ENCODE results near the gene HIBADH. TPM values are rescaled to one million over a fixed set of nuclear protein-coding genes. Genes with fewer than 3 reads are reported as not detected.
"Not testable (repeated sequence)": the region's sequence is repeated elsewhere in the genome, so short reads cannot be mapped to it uniquely, and the experiment has no call there.

The HIBADH gene
- total RNA-seq, 1 donor from 2014 or later, result 15.7 TPM

DNA sequence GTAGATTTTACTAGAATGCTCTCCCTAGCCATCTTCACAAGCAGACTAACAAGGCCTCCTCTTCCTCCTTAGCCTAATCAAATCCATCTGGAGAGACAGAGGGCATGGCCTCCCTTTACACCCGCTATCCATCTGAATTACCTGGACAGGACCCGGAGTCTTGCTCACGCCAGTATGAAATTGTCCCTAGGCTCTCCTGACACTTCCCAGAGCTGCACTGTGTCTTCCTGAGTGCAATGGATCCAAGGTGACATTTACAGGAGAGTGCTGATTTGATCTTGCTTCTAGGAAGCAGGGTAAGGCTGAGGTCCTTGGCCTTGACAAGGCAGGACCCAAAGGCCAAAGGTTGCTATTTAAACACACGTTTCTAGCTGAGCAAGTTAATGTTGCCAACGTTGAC is 147.8 kb downstream of the HIBADH start:
- Mint-ChIP-seq H3K27me3 (ENCODE audit: low read depth) (no peaks in the 10 kb centered on the region), H3K9me3 (no peaks in the 10 kb centered on the region), H3K4me3 (no peak overlapping the region), H3K36me3 (ENCODE audit: low read depth) (peaks cover 3% of the 10 kb centered on the region), H3K4me1 (peaks cover 9% of the 10 kb centered on the region), H3K27ac (ENCODE audit: unreplicated experiment) (no peak overlapping the region)
- no peak for DNase-seq (ENCODE audit: low read depth, low spot score)
- TF ChIP-seq, protein P1, sequence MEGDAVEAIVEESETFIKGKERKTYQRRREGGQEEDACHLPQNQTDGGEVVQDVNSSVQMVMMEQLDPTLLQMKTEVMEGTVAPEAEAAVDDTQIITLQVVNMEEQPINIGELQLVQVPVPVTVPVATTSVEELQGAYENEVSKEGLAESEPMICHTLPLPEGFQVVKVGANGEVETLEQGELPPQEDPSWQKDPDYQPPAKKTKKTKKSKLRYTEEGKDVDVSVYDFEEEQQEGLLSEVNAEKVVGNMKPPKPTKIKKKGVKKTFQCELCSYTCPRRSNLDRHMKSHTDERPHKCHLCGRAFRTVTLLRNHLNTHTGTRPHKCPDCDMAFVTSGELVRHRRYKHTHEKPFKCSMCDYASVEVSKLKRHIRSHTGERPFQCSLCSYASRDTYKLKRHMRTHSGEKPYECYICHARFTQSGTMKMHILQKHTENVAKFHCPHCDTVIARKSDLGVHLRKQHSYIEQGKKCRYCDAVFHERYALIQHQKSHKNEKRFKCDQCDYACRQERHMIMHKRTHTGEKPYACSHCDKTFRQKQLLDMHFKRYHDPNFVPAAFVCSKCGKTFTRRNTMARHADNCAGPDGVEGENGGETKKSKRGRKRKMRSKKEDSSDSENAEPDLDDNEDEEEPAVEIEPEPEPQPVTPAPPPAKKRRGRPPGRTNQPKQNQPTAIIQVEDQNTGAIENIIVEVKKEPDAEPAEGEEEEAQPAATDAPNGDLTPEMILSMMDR (conservative IDR thresholded peaks at IDR 0.05), result no peak

DNA sequence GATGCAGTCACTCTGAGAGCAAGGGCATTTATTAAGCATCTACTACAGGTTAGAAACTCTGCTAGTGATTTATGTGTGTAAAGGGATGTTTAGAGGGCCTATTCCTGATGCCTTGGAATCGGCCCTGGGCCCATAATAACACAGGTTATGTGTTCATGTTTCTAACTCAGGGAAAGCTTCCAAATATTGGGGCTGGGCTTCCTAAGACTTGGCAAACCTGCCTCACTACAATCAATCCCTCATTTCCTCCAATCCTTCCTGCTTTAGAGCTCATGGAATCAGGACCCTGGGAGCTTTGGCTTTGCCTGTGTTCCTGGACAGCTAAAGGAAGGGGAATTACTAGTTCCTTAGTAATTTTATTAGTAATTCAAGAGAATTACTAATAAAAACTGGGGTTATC is 148.8 kb downstream of the HIBADH start:
- Mint-ChIP-seq H3K4me1 (peaks cover 9% of the 10 kb centered on the region), H3K4me3 (no peak overlapping the region), H3K27me3 (ENCODE audit: low read depth) (no peaks in the 10 kb centered on the region), H3K27ac (ENCODE audit: unreplicated experiment) (no peak overlapping the region), H3K36me3 (ENCODE audit: low read depth) (peaks cover 3% of the 10 kb centered on the region), H3K9me3 (no peaks in the 10 kb centered on the region)
- DNase-seq (ENCODE audit: low read depth, low spot score), result no peak
- TF ChIP-seq, protein P1 (conservative IDR thresholded peaks at IDR 0.05), result no peak

- not testable (repeated sequence) for H3K27ac Mint-ChIP-seq (ENCODE audit: unreplicated experiment); H3K9me3 Mint-ChIP-seq; H3K36me3 Mint-ChIP-seq (ENCODE audit: low read depth); H3K4me3 Mint-ChIP-seq; H3K4me1 Mint-ChIP-seq; DNase-seq (ENCODE audit: low read depth, low spot score); H3K27me3 Mint-ChIP-seq (ENCODE audit: low read depth)
Measured at GRCh38 chr7:27511370-27511769, 151.3 kb downstream of the HIBADH start.

DNA sequence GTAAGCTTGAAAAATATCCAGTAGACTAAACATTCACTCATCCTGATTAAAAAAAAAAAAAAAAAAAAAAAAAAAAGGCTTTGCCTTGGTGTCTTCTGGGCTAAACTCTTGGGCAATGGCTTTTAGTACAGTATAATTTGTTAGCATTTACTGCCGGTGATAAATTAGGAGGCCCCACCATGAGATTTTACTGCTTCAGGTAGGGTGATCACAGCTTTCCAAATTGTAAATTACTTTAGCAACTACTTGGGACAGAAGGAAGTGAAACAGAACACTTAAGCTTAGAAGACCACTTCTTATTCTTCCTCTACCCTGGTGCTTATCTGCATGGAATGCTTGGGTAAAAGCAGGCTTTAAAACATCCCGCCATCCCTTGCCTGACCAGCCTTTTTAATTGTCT is 152.1 kb downstream of the HIBADH start:
- H3K36me3 Mint-ChIP-seq (ENCODE audit: low read depth), result peaks cover 6% of the 10 kb centered on the region
- no peak overlapping the region for H3K4me3 Mint-ChIP-seq
- peaks cover 2% of the 10 kb centered on the region for H3K27me3 Mint-ChIP-seq (ENCODE audit: low read depth)
- TF ChIP-seq, protein P1 (conservative IDR thresholded peaks at IDR 0.05), result no peak
- no peak overlapping the region for H3K27ac Mint-ChIP-seq (ENCODE audit: unreplicated experiment)
- H3K4me1 Mint-ChIP-seq, result no peaks in the 10 kb centered on the region
- no peak for DNase-seq (ENCODE audit: low read depth, low spot score)
- H3K9me3 Mint-ChIP-seq, result no peaks in the 10 kb centered on the region

DNA sequence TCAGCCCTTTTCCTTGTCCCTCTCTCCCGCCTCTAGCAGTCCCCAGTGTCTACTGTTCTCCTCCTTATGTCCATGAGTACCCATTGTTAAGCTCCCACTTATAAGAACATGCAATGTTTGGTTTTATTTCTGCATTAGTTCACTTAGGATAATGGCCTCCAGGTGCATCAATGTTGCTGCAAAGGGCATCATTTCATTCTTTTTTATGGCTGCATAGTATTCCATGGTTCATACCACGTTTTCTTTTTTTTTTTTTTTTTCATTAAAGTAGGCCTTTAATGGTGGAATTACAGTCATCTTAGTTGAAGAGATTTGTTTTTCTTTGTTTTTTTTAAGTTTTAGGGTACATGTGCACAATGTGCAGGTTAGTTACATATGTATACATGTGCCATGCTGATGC is 160.8 kb downstream of the HIBADH start:
- H3K4me3 Mint-ChIP-seq; DNase-seq (ENCODE audit: low read depth, low spot score); H3K27me3 Mint-ChIP-seq (ENCODE audit: low read depth); H3K9me3 Mint-ChIP-seq; H3K36me3 Mint-ChIP-seq (ENCODE audit: low read depth); H3K27ac Mint-ChIP-seq (ENCODE audit: unreplicated experiment); H3K4me1 Mint-ChIP-seq: not testable (repeated sequence)

GRCh38 chr7:27501001-27501400 is 161.7 kb downstream of the HIBADH start:
- Mint-ChIP-seq H3K4me3 (no peak overlapping the region), H3K27me3 (ENCODE audit: low read depth) (no peaks in the 10 kb centered on the region), H3K27ac (ENCODE audit: unreplicated experiment) (peak overlapping the region; percentile 45), H3K36me3 (ENCODE audit: low read depth) (no peaks in the 10 kb centered on the region), H3K9me3 (no peaks in the 10 kb centered on the region), H3K4me1 (no peaks in the 10 kb centered on the region)
- TF ChIP-seq, protein P1 (conservative IDR thresholded peaks at IDR 0.05), result no peak
- DNase-seq (ENCODE audit: low read depth, low spot score), result no peak

DNA sequence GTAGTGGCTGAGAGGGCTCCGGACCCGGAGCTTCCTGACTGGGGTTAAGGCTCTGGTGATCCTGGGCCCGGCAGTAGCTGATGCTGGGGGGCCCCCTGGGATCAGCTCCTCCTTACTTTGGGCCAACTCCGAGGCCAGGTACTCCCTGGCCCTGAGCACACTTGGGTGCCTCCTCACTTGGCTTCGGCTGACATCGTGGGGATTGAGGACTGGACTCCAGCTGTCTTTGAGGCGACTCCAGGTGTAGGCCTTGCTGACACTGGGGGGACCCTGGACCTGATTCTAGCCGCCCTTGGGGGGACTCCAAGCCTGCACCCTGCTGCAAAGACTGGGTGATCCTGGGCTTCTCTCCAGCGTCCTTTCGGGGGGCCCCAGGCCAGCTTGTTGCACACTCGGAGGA is 170.5 kb downstream of the HIBADH start:
- H3K27me3 Mint-ChIP-seq (ENCODE audit: low read depth), result peaks cover 7% of the 10 kb centered on the region

More for the DNA sequence above, 170.5 kb downstream of the HIBADH start:
- TF ChIP-seq, protein P1 (conservative IDR thresholded peaks at IDR 0.05), result no peak
- DNase-seq (ENCODE audit: low read depth, low spot score), result no peak
- Mint-ChIP-seq H3K4me3 (no peak overlapping the region), H3K4me1 (no peaks in the 10 kb centered on the region), H3K9me3 (peaks cover 9% of the 10 kb centered on the region), H3K27ac (ENCODE audit: unreplicated experiment) (no peak overlapping the region), H3K36me3 (ENCODE audit: low read depth) (peaks cover 3% of the 10 kb centered on the region)

All from neural crest cell (in vitro differentiated cells).